Keratinocyte (primary cell): ENCODE results near the gene FRAS1. TPM values are rescaled to one million over a fixed set of nuclear protein-coding genes. Genes with fewer than 3 reads are reported as not detected.

Source experiments
- DNase-seq: peaks from one replicate; pipeline ENCODE4 v3.0.0-alpha.2; 2011; ENCODE audit warnings: low read depth, missing footprints, low spot score
- FAIRE-seq: peaks from 2 replicates; lab custom pipeline; 2011; peaks lifted over from hg19 to GRCh38; lab: Jason Lieb, UNC
- H2AFZ ChIP-seq: 2 replicates; pipeline ENCODE4 v1.6.0; 2012; ENCODE audit warnings: low read length, control low read depth, inconsistent platforms; ENCODE audit not compliant: control insufficient read depth
- H3K27ac ChIP-seq: 2 replicates; pipeline ENCODE4 v1.5.1; 2011; ENCODE audit warnings: low read length; ENCODE audit not compliant: control insufficient read depth, insufficient read depth
- H3K27me3 ChIP-seq: 3 replicates; pipeline ENCODE4 v1.6.0; 2011; ENCODE audit warnings: low read length; ENCODE audit not compliant: control insufficient read depth, insufficient read depth; ENCODE audit errors: extremely low read depth
- H3K36me3 ChIP-seq, 2 experiments: 2 replicates in 1 of 2; 3 replicates in 1 of 2; pipeline ENCODE4 v1.5.1; 2011; ENCODE audit warnings: low read length in 2 of 2, mild to moderate bottlenecking in 1 of 2; ENCODE audit not compliant: control insufficient read depth in 2 of 2, insufficient read depth in 2 of 2; ENCODE audit errors: extremely low read depth in 1 of 2
- H3K4me1 ChIP-seq: 3 replicates; pipeline ENCODE4 v1.5.1; 2011; ENCODE audit warnings: low read length; ENCODE audit not compliant: control insufficient read depth, insufficient read depth; ENCODE audit errors: extremely low read depth
- H3K4me2 ChIP-seq: 3 replicates; pipeline ENCODE4 v1.6.0; 2011; ENCODE audit warnings: low read depth, low read length; ENCODE audit not compliant: control insufficient read depth, insufficient read depth; ENCODE audit errors: extremely low read depth
- H3K4me3 ChIP-seq, 3 experiments: fragments of 200-600 bp in 1 of 3; sonication (generic) in 1 of 3; 2 replicates in 2 of 3; 3 replicates in 1 of 3; pipeline ENCODE4 v1.5.1; 2011 to 2016; ENCODE audit warnings: low read length in 3 of 3, mild to moderate bottlenecking in 3 of 3, control low read depth in 2 of 3, inconsistent platforms in 1 of 3, low read depth in 1 of 3, mixed read lengths in 1 of 3, mixed run types in 1 of 3, moderate library complexity in 1 of 3; ENCODE audit not compliant: control insufficient read depth in 2 of 3, insufficient read depth in 2 of 3; ENCODE audit errors: extremely low read depth in 1 of 3
- H3K79me2 ChIP-seq: 2 replicates; pipeline ENCODE4 v1.6.0; 2012; ENCODE audit warnings: low read length; ENCODE audit not compliant: control insufficient read depth, insufficient read depth
- H3K9ac ChIP-seq: 3 replicates; pipeline ENCODE4 v1.6.0; 2011; ENCODE audit warnings: low read length; ENCODE audit not compliant: control insufficient read depth, insufficient read depth; ENCODE audit errors: extremely low read depth
- H3K9me1 ChIP-seq: 3 replicates; pipeline ENCODE4 v1.6.0; 2011; ENCODE audit warnings: low read length; ENCODE audit not compliant: control insufficient read depth, insufficient read depth; ENCODE audit errors: extremely low read depth
- H3K9me3 ChIP-seq: 2 replicates; pipeline ENCODE4 v1.5.1; 2012; ENCODE audit warnings: low read depth, low read length; ENCODE audit not compliant: control insufficient read depth
- H4K20me1 ChIP-seq: 3 replicates; pipeline ENCODE4 v1.6.0; 2011; ENCODE audit warnings: low read length; ENCODE audit not compliant: control insufficient read depth, insufficient read depth; ENCODE audit errors: extremely low read depth
- EZH2 ChIP-seq: IDR thresholded peaks from one replicate; pipeline ENCODE4 v1.6.1; 2012; ENCODE audit warnings: inconsistent platforms, mild to moderate bottlenecking, low read length, moderate library complexity
- dilution Hi-C: fragments of 300-500 bp; cut with MboI; formaldehyde crosslinking; loops from one replicate; pipeline ENCODE4 v1.7.0; 2020; ENCODE audit warnings: low sequenced_read_pairs; ENCODE audit not compliant: extremely low pct_ligation_motif_present
- polyA plus RNA-seq, 5 experiments: library from polyadenylated mRNA; depleted of rRNA in 3 of 5; stranded (reverse) in 3 of 5; stranded (forward) in 1 of 5; unstranded in 1 of 5; fragments of >200 nt; gene quantifications; 1 replicate in 1 of 5; 2 replicates in 3 of 5; 3 replicates in 1 of 5; pipeline versions ENCODE4 v1.2.1 to v1.2.3, GENCODE V29; 2011 to 2012; ENCODE audit warnings: missing spikeins in 2 of 5, low read depth in 1 of 5, low replicate concordance in 1 of 5
- TF ChIP-seq, protein P1 (sequence below), 3 experiments: IDR thresholded peaks in 1 of 3; conservative IDR thresholded peaks in 1 of 3; optimal IDR thresholded peaks in 1 of 3; 2 replicates in 2 of 3; 3 replicates in 1 of 3; pipeline versions ENCODE3 to v1.5.1; 2011; ENCODE audit warnings: low read length in 3 of 3, mild to moderate bottlenecking in 3 of 3, moderate library complexity in 2 of 3, control low read depth in 1 of 3, inconsistent platforms in 1 of 3; ENCODE audit not compliant: insufficient read depth in 2 of 3; ENCODE audit errors: extremely low read depth in 1 of 3

The FRAS1 gene
- polyA plus RNA-seq, 1 donor (not counting 4 experiments of a cell fraction or from before 2014, with no cell fraction given) = 3.5 TPM

- Histone ChIP-seq H4K20me1 (no peaks in the 10 kb centered on the region), H3K36me3 (no peaks in the 10 kb centered on the region), H3K4me1 (peaks cover 21% of the 10 kb centered on the region), H3K9me1 (no peaks in the 10 kb centered on the region), H2AFZ (no peak overlapping the region), H3K9ac (no peak overlapping the region), H3K4me3 (no peak overlapping the region), H3K4me2 (no peak overlapping the region), H3K27ac (no peak overlapping the region), H3K27me3 (no peaks in the 10 kb centered on the region), H3K9me3 (no peaks in the 10 kb centered on the region), H3K79me2 (no peaks in the 10 kb centered on the region)
- FAIRE-seq (no peak), DNase-seq (no peak)
- no peak for TF ChIP-seq EZH2
- TF ChIP-seq, protein P1, sequence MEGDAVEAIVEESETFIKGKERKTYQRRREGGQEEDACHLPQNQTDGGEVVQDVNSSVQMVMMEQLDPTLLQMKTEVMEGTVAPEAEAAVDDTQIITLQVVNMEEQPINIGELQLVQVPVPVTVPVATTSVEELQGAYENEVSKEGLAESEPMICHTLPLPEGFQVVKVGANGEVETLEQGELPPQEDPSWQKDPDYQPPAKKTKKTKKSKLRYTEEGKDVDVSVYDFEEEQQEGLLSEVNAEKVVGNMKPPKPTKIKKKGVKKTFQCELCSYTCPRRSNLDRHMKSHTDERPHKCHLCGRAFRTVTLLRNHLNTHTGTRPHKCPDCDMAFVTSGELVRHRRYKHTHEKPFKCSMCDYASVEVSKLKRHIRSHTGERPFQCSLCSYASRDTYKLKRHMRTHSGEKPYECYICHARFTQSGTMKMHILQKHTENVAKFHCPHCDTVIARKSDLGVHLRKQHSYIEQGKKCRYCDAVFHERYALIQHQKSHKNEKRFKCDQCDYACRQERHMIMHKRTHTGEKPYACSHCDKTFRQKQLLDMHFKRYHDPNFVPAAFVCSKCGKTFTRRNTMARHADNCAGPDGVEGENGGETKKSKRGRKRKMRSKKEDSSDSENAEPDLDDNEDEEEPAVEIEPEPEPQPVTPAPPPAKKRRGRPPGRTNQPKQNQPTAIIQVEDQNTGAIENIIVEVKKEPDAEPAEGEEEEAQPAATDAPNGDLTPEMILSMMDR (optimal IDR thresholded peaks at IDR 0.05 in 1 of 3, IDR thresholded peaks at IDR 0.05 in 1 of 3, conservative IDR thresholded peaks at IDR 0.05 in 1 of 3; ENCODE audit: extremely low read depth in 1 of 3, insufficient read depth in 2 of 3, low read length in 3 of 3) = no peak
- dilution Hi-C loops = no loop called here
These were observed 470.0 kb downstream of the FRAS1 start for GRCh38 chr4:78527103-78527502.

GRCh38 chr4:78527555-78527954, 470.4 kb downstream of the FRAS1 start:
- Histone ChIP-seq H4K20me1 (no peaks in the 10 kb centered on the region), H3K9ac (no peak overlapping the region), H3K36me3 (no peaks in the 10 kb centered on the region), H3K9me1 (no peaks in the 10 kb centered on the region), H3K4me3 (no peak overlapping the region), H3K9me3 (no peaks in the 10 kb centered on the region), H3K27ac (no peak overlapping the region), H3K4me1 (peaks cover 22% of the 10 kb centered on the region), H3K27me3 (no peaks in the 10 kb centered on the region), H2AFZ (no peak overlapping the region), H3K79me2 (no peaks in the 10 kb centered on the region), H3K4me2 (no peak overlapping the region)
- TF ChIP-seq, protein P1 (optimal IDR thresholded peaks at IDR 0.05 in 1 of 3, IDR thresholded peaks at IDR 0.05 in 1 of 3, conservative IDR thresholded peaks at IDR 0.05 in 1 of 3; ENCODE audit: extremely low read depth in 1 of 3, insufficient read depth in 2 of 3, low read length in 3 of 3) = no peak
- no peak for TF ChIP-seq EZH2
- dilution Hi-C loops = no loop called here
- FAIRE-seq (no peak), DNase-seq (no peak)
